DMS79 treated with DMSO at 0.1 percent for 48 hours (cell line): ENCODE data around the gene POGK.

Experiments used
- DNase-seq: peaks from one replicate; lab custom pipeline; 2025; lab: John Stamatoyannopoulos, UW

The POGK gene

DNA sequence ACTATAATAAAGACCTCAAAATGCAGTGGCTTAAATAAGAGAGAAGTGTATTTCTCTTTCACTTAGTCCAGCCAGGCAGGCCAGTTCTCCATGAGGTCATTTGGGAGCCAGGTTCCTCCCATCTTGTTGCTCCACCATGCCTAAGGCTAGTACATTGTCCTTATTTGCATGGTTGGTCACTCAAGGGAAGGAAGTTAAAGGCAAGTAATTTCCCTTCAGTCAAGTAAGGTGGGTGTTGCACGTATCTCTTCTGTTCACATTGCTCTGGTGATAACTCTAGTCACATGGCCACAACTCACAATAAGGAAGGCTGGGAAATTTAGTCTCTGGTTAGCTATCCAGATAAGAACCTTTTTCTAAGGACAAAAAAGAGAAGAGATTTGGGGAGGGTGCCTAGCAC, 64.0 kb downstream of the POGK start:
- no peak for DNase-seq

DNA sequence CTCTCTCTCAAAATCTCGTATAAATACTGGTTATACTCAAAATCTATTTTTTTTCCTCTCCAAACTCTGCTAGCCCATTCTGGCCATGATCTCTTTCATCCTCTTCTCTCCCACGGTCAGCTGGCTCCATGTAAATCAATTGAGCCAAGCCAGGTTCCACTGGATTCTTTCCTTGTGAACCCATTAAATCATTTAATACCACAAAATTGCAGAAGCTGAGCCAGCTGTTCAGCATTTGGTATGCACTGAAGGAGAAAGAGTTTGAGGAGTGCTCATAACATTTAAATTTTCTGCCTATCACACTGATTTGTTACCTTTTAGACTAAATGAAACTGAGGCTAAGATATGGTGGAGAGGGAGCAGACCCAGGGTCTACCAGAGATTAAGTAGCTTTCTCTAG, 65.9 kb downstream of the POGK start:
- DNase-seq = no peak

DNA sequence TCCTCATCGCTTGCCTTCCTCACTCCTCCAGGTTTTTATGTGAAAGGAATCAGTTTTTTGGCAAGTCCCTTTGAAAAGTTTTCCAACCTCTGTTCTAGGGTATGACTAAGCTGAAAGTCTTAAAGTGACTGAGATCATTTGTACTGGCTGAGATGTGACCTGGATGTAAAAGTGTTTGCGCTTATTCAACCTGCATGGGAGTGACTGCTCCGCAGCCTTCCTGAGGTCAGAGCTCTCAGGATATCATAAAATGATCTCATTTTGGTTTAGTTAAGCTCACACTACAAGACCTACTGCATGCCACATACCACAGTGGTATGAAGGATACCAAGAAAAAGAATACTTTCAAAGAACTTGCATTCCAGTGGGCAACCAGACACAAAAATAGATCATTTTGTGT, 66.6 kb downstream of the POGK start:
- DNase-seq = no peak
